ENCODE results near the gene B4GALT5.

GRCh38 chr20:49660912-49661311 is 52.8 kb downstream of the B4GALT5 start:
- no peak for TF ChIP-seq TAF1 (IDR thresholded peaks at IDR 0.05; ENCODE audit: borderline replicate concordance, low read depth, low read length)
- no peak for TF ChIP-seq POLR2AphosphoS5 (IDR thresholded peaks at IDR 0.05; ENCODE audit: low read depth, low read length)
